OCI-LY7 (cell line): ENCODE data around the gene FSTL1. TPM values are rescaled to one million over a fixed set of nuclear protein-coding genes. Genes with fewer than 3 reads are reported as not detected.

Source experiments
- BruUV-seq: library from RNA; stranded (reverse); fragments of 400-500 nt; replicated peaks from 2 replicates; lab custom pipeline; 2021; lab: Mats Ljungman, UMichigan
- CTCF ChIA-PET: fragments of 300-600 bp; sonication (Branson Sonifier 250); formaldehyde crosslinking; loops from one replicate; lab custom pipeline; 2022; ENCODE audit warnings: antibody characterized with exemption; ENCODE audit not compliant: unreplicated experiment; lab: Charles Lee
- POLR2A ChIA-PET: fragments of 300-600 bp; sonication (Branson Sonifier 250); formaldehyde crosslinking; loops from one replicate; lab custom pipeline; 2022; ENCODE audit warnings: antibody characterized with exemption; lab: Charles Lee
- DNase-seq: peaks from one replicate; pipeline ENCODE4 v3.0.0-alpha.2; 2015; ENCODE audit warnings: low spot score
- H2AFZ ChIP-seq: fragments of 200-600 bp; sonication (generic), shearing (Covaris generic); 2 replicates; pipeline ENCODE4 v1.6.1; 2014; ENCODE audit warnings: mild to moderate bottlenecking, antibody characterized with exemption, low read length, moderate library complexity
- H3K27ac ChIP-seq: fragments of 200-600 bp; sonication (generic); 2 replicates; pipeline ENCODE4 v1.5.1; 2014; ENCODE audit warnings: mixed run types, low read depth, mild to moderate bottlenecking, moderate library complexity, low read length, inconsistent platforms; ENCODE audit not compliant: poor library complexity, severe bottlenecking
- H3K36me3 ChIP-seq: fragments of 200-600 bp; sonication (generic); 2 replicates; pipeline ENCODE4 v1.6.1; 2014; ENCODE audit warnings: mild to moderate bottlenecking, antibody characterized with exemption, low read length, moderate library complexity, mixed read lengths; ENCODE audit not compliant: insufficient read depth
- H3K4me1 ChIP-seq: fragments of 200-600 bp; sonication (generic); 2 replicates; pipeline ENCODE4 v1.5.1; 2014; ENCODE audit warnings: mild to moderate bottlenecking, low read length; ENCODE audit not compliant: insufficient read depth, poor library complexity, severe bottlenecking
- H3K4me2 ChIP-seq: fragments of 200-600 bp; sonication (generic); 2 replicates; pipeline ENCODE4 v1.6.1; 2014; ENCODE audit warnings: mild to moderate bottlenecking, low read length
- H3K4me3 ChIP-seq: fragments of 200-600 bp; sonication (generic); 2 replicates; pipeline ENCODE4 v1.5.1; 2014; ENCODE audit warnings: mild to moderate bottlenecking, low read depth, low read length; ENCODE audit not compliant: poor library complexity, severe bottlenecking
- H3K79me2 ChIP-seq: fragments of 200-600 bp; sonication (generic); 2 replicates; pipeline ENCODE4 v1.6.1; 2016; ENCODE audit warnings: low read depth, mild to moderate bottlenecking, low read length, moderate library complexity, mixed read lengths; ENCODE audit not compliant: insufficient read depth
- H3K9me2 ChIP-seq: fragments of 200-600 bp; sonication (generic); 2 replicates; pipeline ENCODE4 v1.6.1; 2016; ENCODE audit warnings: mild to moderate bottlenecking, low read length, mixed read lengths; ENCODE audit not compliant: insufficient read depth
- H3K9me3 ChIP-seq: fragments of 200-600 bp; sonication (generic); 2 replicates; pipeline ENCODE4 v1.6.1; 2014; ENCODE audit warnings: mild to moderate bottlenecking, mixed run types, low read length, mixed read lengths
- H4K20me1 ChIP-seq: fragments of 200-600 bp; sonication (generic); 2 replicates; pipeline ENCODE4 v1.6.1; 2014; ENCODE audit warnings: mild to moderate bottlenecking, antibody characterized with exemption, low read length, moderate library complexity, mixed read lengths; ENCODE audit not compliant: insufficient read depth
- CTCF ChIP-seq: fragments of 200-600 bp; sonication (generic); conservative IDR thresholded peaks from 2 replicates; pipeline ENCODE4 v1.5.1; 2014; ENCODE audit warnings: mild to moderate bottlenecking, antibody characterized with exemption, low read length, moderate library complexity, mixed read lengths
- EZH2phosphoT487 ChIP-seq: fragments of 200-600 bp; sonication (generic); IDR thresholded peaks from 2 replicates; pipeline ENCODE4 v1.6.1; 2018; ENCODE audit warnings: low read depth, borderline replicate concordance, mild to moderate bottlenecking, mixed run types, antibody characterized with exemption, low read length, moderate library complexity, mixed read lengths
- intact Hi-C: fragments of 100-400 bp; cut with micrococcal nuclease; formaldehyde crosslinking; loops from one replicate; pipeline ENCODE4 v1.10.0; 2022; ENCODE audit not compliant: unreplicated experiment
- total RNA-seq, 2 experiments: library from RNA; depleted of rRNA in 1 of 2; stranded (reverse); fragments of >200 nt in 1 of 2; shearing (Covaris generic) in 1 of 2; gene quantifications; 2 replicates each; pipeline ENCODE4 v1.2.3, GENCODE V29; 2014 to 2022

Gene FSTL1
- total RNA-seq, 2 experiments from 2014 or later: 0.09 to 0.74 TPM

GRCh38 chr3:120438216-120438615 lies 12.6 kb downstream of the FSTL1 start:
- no peak overlapping the region for H3K4me3 ChIP-seq
- H3K4me1 ChIP-seq: no peaks in the 10 kb centered on the region
- no peaks in the 10 kb centered on the region for H3K36me3 ChIP-seq
- no peak for DNase-seq
- BruUV-seq: no TSS peak
- no peak overlapping the region for H3K27ac ChIP-seq
- H4K20me1 ChIP-seq: no peaks in the 10 kb centered on the region
- CTCF ChIA-PET: no interaction called here
- no peak overlapping the region for H2AFZ ChIP-seq
- TF ChIP-seq EZH2phosphoT487 (no peak), CTCF (no peak)
- no peaks in the 10 kb centered on the region for H3K79me2 ChIP-seq
- H3K9me2 ChIP-seq: no peaks in the 10 kb centered on the region
- intact Hi-C loops: no loop called here
- H3K4me2 ChIP-seq: no peak overlapping the region
- no peaks in the 10 kb centered on the region for H3K9me3 ChIP-seq
- POLR2A ChIA-PET: no interaction called here

GRCh38 chr3:120437559-120437958 lies 13.2 kb downstream of the FSTL1 start:
- CTCF ChIA-PET: no interaction called here
- Histone ChIP-seq H3K27ac (no peak overlapping the region), H3K4me2 (no peak overlapping the region), H3K9me2 (no peaks in the 10 kb centered on the region), H3K9me3 (no peaks in the 10 kb centered on the region), H4K20me1 (no peaks in the 10 kb centered on the region), H3K36me3 (no peaks in the 10 kb centered on the region), H2AFZ (no peak overlapping the region), H3K4me1 (no peaks in the 10 kb centered on the region), H3K4me3 (no peak overlapping the region), H3K79me2 (no peaks in the 10 kb centered on the region)
- POLR2A ChIA-PET: no interaction called here
- TF ChIP-seq EZH2phosphoT487: no peak
- TF ChIP-seq CTCF: no peak
- intact Hi-C loops: no loop called here
- no TSS peak for BruUV-seq
- DNase-seq: no peak

- H4K20me1 ChIP-seq: no peaks in the 10 kb centered on the region
- H2AFZ ChIP-seq: no peak overlapping the region
- no peaks in the 10 kb centered on the region for H3K79me2 ChIP-seq
- BruUV-seq: no TSS peak
- TF ChIP-seq CTCF: no peak
- TF ChIP-seq EZH2phosphoT487: no peak
- H3K9me3 ChIP-seq: no peaks in the 10 kb centered on the region
- intact Hi-C loops: no loop called here
- no peaks in the 10 kb centered on the region for H3K36me3 ChIP-seq
- H3K27ac ChIP-seq: no peak overlapping the region
- ChIA-PET CTCF (interaction anchor here (1.3 kb wide), 1 partner anchor 19 kb away, joined by 4 read pairs; no protein-coding TSS in a partner anchor), POLR2A (interaction anchor here (1.3 kb wide), 1 partner anchor 11 kb away, joined by 3 read pairs; no protein-coding TSS in a partner anchor)
- no peaks in the 10 kb centered on the region for H3K9me2 ChIP-seq
- H3K4me2 ChIP-seq: no peak overlapping the region
- no peaks in the 10 kb centered on the region for H3K4me1 ChIP-seq
- no peak overlapping the region for H3K4me3 ChIP-seq
- no peak for DNase-seq
Measured at GRCh38 chr3:120436523-120437050, 14.2 kb downstream of the FSTL1 start.
